ENCODE results near the gene MYBPH.

The MYBPH gene

DNA sequence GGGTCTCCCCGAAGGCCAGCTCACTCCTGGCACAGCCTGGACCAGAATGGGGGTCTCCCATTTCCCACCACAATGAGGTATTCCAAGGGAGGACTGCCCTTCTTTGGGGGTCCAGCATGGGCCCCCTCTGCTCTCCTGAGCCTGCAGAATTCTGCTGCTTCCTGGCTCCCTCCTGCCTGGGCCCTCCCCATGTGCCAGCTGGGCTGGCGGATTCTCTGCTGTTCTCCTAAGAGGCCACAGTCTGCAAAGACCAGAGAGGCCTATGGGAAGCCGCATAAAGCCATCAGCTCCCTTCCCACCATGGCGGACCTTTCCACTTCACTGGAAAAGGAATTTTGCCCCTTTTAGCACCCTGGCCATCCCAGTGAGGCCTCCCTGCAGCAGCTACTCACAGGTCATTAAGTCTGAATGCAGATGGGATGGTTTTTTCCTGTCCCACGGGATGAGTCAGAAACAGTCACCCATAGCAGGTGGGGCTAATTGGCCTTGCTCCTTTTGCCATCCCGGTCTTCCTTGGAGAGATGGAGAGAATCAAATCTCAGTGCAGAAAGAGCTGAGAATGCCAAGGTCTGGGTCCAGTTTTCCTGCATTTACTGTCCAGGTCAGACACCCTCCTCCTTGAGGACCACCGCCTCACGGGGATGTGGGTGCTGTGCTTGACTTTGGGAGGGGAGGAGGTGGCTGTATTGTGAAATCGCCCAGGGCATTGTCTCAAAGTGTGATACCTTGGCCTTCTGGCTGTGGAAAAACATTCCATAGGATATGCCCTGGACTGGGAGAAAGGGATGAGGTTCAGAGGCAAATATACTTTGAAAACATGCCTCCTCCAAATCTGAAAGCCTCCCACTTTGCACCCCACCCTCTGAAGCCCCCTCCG is 23.2 kb downstream of the MYBPH start:
- H3K4me3 ChIP-seq (replicated peaks; ENCODE audit: low read depth, low read length) = no peak overlapping the region
- no peak for DNase-seq (ENCODE audit: extremely low read depth, low read depth)
- TF ChIP-seq, protein P1, sequence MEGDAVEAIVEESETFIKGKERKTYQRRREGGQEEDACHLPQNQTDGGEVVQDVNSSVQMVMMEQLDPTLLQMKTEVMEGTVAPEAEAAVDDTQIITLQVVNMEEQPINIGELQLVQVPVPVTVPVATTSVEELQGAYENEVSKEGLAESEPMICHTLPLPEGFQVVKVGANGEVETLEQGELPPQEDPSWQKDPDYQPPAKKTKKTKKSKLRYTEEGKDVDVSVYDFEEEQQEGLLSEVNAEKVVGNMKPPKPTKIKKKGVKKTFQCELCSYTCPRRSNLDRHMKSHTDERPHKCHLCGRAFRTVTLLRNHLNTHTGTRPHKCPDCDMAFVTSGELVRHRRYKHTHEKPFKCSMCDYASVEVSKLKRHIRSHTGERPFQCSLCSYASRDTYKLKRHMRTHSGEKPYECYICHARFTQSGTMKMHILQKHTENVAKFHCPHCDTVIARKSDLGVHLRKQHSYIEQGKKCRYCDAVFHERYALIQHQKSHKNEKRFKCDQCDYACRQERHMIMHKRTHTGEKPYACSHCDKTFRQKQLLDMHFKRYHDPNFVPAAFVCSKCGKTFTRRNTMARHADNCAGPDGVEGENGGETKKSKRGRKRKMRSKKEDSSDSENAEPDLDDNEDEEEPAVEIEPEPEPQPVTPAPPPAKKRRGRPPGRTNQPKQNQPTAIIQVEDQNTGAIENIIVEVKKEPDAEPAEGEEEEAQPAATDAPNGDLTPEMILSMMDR (IDR thresholded peaks at IDR 0.05; ENCODE audit: low read depth, low read length, missing control alignments) = no peak

DNA sequence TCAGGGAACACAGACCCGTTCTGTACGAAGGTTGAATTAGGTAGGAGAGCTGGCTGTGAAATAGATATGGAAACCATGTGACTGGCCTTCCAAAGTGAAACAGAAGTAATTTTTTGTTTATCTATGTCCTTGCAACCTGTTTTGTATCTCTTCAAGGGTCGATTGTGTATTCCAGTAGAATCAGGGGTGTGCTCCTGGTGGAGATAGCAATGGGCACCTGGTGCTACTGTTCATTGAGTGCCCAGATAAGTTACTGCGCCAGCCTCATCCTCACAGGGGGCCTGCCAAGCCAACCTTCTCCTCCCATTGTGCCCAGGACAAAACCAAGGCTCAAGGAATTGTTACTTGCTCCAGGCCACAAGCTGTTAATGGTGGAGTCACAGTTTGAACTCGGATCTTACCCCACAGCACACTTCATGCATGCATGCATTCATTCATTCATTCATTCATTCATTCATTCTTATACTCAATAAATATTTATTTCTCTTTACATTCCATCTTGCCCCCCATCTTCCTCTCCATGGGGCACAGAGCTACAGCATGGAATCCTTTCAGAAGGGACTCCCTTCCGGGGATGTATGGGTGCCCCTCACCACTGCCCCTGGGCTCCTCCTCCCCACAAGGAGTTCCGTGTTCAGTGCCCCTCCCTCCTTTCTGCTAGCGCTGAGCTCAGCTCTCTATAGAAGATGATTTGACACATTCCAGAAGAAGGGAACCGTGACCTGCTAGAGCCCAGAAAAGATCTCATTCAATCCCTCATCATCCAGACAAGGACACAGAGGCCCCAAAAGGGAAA is 24.1 kb downstream of the MYBPH start:
- TF ChIP-seq, protein P1 (IDR thresholded peaks at IDR 0.05; ENCODE audit: low read depth, low read length, missing control alignments) = no peak
- no peak for DNase-seq (ENCODE audit: extremely low read depth, low read depth)
- H3K4me3 ChIP-seq (replicated peaks; ENCODE audit: low read depth, low read length) = no peak overlapping the region

DNA sequence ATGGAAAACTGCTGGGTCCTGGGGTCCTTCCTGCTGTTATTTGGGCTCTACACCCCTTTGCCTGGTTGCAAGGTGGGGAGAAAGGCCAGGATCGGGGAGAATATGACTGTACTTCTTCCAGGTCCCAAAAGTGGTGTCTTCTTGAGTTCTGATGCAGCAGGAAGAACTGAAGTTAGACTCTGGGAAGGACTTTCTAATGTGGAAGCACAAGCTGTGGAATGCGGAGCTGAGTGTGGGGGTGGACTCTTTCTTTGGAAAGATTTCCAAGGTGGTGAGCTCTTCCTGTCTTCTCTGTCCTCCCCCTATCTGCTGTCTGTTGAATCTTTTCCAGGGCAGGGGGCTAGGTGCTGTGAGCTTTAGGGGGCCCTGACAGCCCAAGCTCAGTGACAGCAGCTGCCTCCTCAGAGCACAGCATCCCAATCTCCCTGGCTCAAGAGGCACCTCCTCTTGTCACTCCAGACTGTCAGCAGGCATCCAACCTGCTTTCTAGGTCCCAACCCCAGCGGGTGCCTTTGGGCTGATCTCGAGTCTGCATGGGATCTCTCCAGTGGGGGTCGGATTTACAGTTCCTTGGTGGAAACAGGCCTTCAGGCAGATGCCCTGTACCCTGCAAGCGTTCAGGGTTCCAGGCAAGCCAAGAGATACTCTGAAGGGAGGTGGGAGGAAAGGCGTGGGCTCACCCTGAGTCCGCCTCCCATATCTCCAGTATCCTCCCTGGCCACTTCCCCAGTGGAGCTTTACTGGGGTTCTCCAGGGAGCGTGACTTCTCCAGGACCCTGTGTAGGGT is 24.9 kb downstream of the MYBPH start:
- TF ChIP-seq, protein P1 (IDR thresholded peaks at IDR 0.05; ENCODE audit: low read depth, low read length, missing control alignments) = no peak
- no peak overlapping the region for H3K4me3 ChIP-seq (replicated peaks; ENCODE audit: low read depth, low read length)
- DNase-seq (ENCODE audit: extremely low read depth, low read depth) = no peak

DNA sequence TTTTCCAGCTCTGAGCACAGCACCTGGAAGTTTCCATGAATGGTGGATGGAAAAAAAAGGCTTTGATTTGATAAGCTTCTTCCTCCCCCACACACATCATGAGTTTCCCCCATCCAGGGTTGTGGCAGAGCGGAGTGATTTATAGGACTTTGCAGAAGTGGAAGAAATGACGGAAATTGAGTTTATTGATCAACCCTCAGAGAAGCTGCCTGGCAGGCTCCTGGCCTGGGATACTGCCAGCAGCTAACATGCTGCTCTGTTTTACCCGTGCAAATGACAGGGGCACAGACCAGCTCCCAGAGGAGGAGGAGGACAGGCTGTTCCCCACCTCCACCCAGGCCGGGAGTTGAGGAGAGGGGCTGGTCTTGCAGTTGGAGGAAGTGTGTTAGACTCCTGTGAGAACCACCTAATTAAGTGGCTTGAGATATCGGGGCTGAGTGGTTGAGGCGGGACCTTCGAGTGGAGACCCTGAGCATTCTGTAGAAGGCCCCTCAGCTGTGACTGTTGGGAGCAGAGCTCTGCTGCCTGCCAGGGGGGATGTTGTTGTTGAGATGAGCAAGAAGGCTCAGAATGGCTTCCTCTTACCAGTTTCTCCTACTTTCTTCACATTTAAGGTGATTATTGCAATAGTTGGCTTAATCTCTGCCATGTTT is 26.3 kb downstream of the MYBPH start:
- no peak overlapping the region for H3K4me3 ChIP-seq (replicated peaks; ENCODE audit: low read depth, low read length)
- TF ChIP-seq, protein P1 (IDR thresholded peaks at IDR 0.05; ENCODE audit: low read depth, low read length, missing control alignments) = no peak
- DNase-seq (ENCODE audit: extremely low read depth, low read depth) = no peak

DNA sequence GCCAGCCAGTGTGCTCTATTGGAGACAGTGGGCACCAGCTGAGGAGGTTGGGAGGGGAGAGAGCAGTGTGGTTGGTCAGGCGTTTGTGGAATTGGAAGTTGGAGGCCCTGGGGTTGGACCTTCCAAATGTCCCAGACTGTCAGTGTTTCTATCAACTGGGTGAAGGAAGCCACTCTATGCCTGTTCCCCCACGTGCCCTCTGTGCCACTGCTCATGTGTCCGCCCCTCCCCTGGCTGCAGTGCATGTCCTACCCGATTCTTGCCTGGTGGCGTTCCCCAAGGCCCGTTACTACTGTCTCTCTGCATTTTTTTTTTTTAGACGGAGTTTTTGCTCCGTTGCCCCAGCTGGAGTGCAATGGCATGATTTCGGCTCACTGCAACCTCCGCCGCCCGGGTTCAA is 27.0 kb downstream of the MYBPH start:
- TF ChIP-seq, protein P1 (IDR thresholded peaks at IDR 0.05; ENCODE audit: low read depth, low read length, missing control alignments) = no peak
- no peak for DNase-seq (ENCODE audit: extremely low read depth, low read depth)
- H3K4me3 ChIP-seq (replicated peaks; ENCODE audit: low read depth, low read length) = no peak overlapping the region

DNA sequence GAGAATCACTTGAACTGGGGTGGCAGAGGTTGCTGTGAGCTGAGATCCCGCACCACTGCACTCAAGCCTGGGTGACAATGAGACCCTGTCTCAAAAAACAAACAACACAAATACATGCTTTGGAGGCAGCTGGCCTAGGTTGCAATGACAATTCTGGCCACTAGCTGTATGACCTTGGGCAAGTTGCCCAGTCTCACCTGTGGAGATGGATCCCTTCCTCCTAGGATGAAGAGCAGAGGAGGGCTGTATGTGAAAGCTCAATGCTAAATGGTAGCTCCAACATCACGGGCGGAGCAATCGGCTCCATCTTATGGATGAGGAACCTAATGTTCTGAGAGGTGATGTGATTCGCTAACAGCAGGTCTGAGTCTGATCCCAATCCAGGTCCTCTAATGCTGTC is 27.5 kb downstream of the MYBPH start:
- H3K4me3 ChIP-seq (replicated peaks; ENCODE audit: low read depth, low read length) = no peak overlapping the region
- no peak for DNase-seq (ENCODE audit: extremely low read depth, low read depth)
- TF ChIP-seq, protein P1 (IDR thresholded peaks at IDR 0.05; ENCODE audit: low read depth, low read length, missing control alignments) = peak; percentile 26
